GM12892 (cell line): ENCODE measurements around the gene SDCCAG8.

Experiments used
- DNase-seq: peaks from one replicate; pipeline ENCODE4 v3.0.0; 2011; ENCODE audit not compliant: insufficient read length
- FAIRE-seq: peaks from 2 replicates; lab custom pipeline; 2011; peaks lifted over from hg19 to GRCh38; lab: Jason Lieb, UNC
- POLR2A ChIP-seq: IDR thresholded peaks from 2 replicates; pipeline ENCODE4 v1.6.1; 2011; ENCODE audit warnings: low read depth, low read length, control low read depth
- POLR2AphosphoS5 ChIP-seq: IDR thresholded peaks from 2 replicates; pipeline ENCODE4 v1.6.1; 2011; ENCODE audit warnings: low read depth, low read length, control low read depth
- TAF1 ChIP-seq: IDR thresholded peaks from 2 replicates; pipeline ENCODE4 v1.6.1; 2011; ENCODE audit warnings: low read depth, mild to moderate bottlenecking, control low read depth, low read length, borderline replicate concordance

Gene SDCCAG8

DNA sequence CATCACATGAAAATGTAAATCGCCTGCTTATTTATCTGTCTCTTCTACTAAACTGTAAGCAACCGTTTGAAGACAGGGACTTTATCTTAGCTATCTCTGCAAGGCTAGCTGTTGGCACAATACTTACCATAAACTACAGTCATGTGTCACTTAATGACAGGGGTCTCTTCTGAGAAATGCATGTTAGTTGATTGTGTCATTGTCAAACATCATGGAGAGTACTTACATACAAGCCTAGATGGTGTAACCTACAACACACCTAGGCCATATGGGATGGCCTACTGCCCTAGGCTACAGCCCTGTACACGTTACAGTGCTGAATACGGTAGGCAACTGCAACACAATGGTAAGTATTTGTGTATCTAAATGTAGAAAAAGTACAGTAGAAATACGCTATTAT, 267.9 kb downstream of the SDCCAG8 start:
- no peak for DNase-seq
- no peak for TF ChIP-seq POLR2A
- peak; percentile 9 for FAIRE-seq

- DNase-seq (no peak), FAIRE-seq (no peak)
- TF ChIP-seq TAF1 (no peak), POLR2A (no peak), POLR2AphosphoS5 (no peak)
These were observed 269.2 kb downstream of the SDCCAG8 start for GRCh38 chr1:243525085-243525487.

DNA sequence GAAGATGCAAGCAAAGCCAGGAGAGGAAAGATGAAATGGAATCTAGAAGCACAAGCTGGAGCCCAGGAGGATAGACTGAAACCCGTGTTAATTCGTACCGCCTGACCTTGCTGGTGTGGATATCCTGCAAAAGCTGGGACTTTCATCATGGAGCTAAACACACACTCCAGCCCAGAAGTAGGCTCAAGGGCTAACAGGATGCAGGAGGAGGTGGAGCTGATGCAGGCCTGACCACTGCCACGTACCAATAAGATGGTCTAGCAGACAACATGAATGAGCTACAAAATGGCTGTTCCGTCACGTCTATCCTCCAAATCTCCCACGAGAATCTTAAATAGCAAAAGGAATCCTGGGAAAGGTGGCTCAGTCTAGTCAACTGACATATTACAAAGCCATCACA, 270.3 kb downstream of the SDCCAG8 start:
- no peak for DNase-seq
- TF ChIP-seq TAF1 = no peak
- no peak for FAIRE-seq

DNA sequence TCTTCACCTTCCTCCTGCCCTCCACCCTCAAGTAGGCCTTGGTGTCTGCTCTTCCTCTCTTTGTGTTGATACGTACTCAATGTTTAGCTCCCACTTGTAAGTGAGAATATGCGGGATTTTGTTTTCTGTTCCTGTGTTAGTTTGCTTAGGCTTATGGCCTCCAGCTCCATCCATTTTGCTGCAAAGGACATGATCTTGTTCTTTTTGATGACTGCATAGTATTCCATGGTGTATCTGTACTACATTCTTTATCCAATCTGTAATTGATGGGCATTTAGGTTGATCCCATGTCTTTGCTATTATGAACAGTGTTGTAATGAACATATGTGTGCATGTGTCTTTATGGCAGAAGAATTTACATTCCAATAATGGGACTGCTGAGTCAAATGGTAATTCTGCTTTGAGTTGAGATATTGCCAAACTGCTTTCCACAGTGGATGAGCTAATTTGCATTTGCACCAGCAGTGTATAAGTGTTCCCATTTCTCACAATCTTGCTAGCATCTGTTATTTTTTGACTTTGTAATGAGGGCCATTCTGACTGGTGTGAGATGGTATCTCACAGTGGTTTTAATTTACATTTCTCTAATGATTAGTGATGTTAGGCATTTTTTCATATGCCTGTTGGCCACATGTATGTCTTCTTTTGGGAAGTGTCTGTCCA, 272.7 kb downstream of the SDCCAG8 start:
- no peak for DNase-seq
- TF ChIP-seq POLR2A (no peak), TAF1 (no peak), POLR2AphosphoS5 (no peak)
- FAIRE-seq = no peak

GRCh38 chr1:243529512-243529911, 273.7 kb downstream of the SDCCAG8 start:
- no peak for DNase-seq
- TF ChIP-seq POLR2A (no peak), TAF1 (no peak), POLR2AphosphoS5 (no peak)
- no peak for FAIRE-seq

DNA sequence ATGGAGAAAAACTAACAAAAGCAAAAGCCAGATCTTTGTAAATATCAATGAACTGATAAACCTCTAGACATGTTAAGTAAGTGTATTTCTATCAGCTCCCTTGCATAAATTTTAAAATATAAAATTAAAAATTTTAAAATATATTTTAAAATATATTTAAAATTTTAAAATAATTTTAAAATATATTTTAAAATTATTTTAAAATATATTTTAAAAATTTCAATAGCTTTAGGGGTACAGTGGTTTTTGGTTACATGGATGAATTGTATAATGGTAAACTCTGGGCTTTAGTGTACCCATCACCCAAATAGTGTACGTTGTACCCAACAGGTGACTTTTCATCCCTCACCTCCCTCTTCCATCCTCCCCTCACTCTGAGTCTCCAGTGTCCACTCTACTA, 279.2 kb downstream of the SDCCAG8 start:
- no peak for FAIRE-seq
- no peak for DNase-seq
- TF ChIP-seq POLR2AphosphoS5 (no peak), TAF1 (no peak)

GRCh38 chr1:243539636-243540035, 283.8 kb downstream of the SDCCAG8 start:
- TF ChIP-seq TAF1 (no peak), POLR2AphosphoS5 (no peak), POLR2A (no peak)
- DNase-seq = no peak
- FAIRE-seq = no peak

DNA sequence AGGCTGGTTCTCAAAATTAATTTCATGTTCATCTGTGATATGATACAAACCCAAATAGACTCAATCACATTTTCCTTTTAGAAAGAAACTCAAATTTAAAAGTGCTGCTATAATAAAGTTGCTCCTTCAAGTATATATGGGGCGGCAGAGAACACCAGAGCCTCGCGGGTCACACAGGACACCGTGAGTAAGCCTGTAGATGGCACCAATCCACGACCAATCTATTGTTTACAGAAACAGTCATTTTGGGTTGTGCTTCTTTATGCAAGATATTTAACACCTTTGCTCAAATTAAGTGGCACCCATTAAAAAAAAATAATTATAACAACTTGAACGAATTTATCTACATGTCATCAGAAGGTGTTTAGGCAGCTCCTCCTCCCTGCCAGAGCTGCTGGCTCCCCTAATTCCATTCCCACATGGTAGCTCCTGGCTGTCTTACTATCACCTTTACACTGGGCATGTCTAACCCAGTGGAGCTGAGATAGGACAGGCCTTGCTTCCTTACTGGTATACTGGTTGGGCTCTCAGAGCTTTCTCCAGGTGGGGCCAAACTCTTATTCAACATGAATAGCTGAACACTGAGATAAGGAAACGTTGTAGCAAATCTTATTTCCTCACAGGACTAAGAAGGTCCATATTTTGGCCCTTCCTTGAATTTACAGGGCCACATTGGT, 287.0 kb downstream of the SDCCAG8 start:
- FAIRE-seq = no peak
- DNase-seq = no peak
- TF ChIP-seq POLR2AphosphoS5 (no peak), TAF1 (no peak), POLR2A (no peak)

GRCh38 chr1:243543501-243543900, 287.7 kb downstream of the SDCCAG8 start:
- FAIRE-seq (no peak), DNase-seq (no peak)
- no peak for TF ChIP-seq TAF1
- no peak for TF ChIP-seq POLR2AphosphoS5
- no peak for TF ChIP-seq POLR2A

DNA sequence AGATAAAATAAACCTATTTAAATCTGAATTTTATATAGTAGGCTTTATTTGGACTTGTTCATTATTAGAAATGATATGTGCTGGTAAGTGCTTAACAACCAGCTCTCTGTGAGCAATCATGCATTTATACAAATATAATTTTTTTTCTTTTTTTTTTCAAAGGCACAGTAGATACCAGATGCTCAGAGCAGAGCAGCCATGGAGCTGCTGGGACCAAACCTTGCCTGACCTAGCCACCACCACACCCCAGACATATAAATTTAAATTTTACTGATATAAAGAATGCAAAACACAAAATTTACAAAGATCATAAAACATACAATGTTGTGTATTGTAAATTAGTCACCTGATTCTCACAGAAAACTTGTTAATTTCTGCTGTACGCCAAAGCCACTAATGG, 290.6 kb downstream of the SDCCAG8 start:
- no peak for TF ChIP-seq TAF1
- no peak for TF ChIP-seq POLR2A
- no peak for TF ChIP-seq POLR2AphosphoS5
- FAIRE-seq (no peak), DNase-seq (no peak)

- DNase-seq (no peak), FAIRE-seq (no peak)
- no peak for TF ChIP-seq POLR2A
- TF ChIP-seq TAF1 = no peak
- TF ChIP-seq POLR2AphosphoS5 = no peak
These were observed 292.1 kb downstream of the SDCCAG8 start for GRCh38 chr1:243547891-243548290.

DNA sequence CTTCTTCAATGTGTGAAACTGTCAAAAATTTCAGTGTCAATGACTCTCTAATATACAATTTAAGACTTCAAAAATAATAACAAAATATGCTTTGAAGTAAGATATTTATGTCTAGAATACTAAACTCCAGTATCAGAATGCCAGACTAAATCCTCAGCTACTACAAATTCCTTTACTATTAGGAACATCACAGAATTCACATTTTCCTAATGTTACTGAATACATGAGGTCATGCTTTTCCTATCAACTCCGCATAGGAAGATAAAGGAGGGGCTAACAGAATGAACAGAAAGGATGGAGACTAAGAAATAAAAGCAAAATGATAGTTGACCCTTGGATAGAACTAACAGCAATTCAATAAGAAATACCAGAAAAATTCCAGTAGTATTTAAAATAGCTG, 292.7 kb downstream of the SDCCAG8 start:
- DNase-seq (no peak), FAIRE-seq (no peak)
- no peak for TF ChIP-seq POLR2A
- no peak for TF ChIP-seq TAF1
- no peak for TF ChIP-seq POLR2AphosphoS5

- no peak for FAIRE-seq
These were observed 293.3 kb downstream of the SDCCAG8 start for GRCh38 chr1:243549108-243549507.

More at GRCh38 chr1:243549108-243549507, 293.3 kb downstream of the SDCCAG8 start:
- TF ChIP-seq POLR2A = no peak
- no peak for DNase-seq
